Hepatocyte (in vitro differentiated cells): ENCODE results near the gene RNF25. TPM values are rescaled to one million over a fixed set of nuclear protein-coding genes. Genes with fewer than 3 reads are reported as not detected.

Experiments
- DNase-seq: peaks from one replicate; pipeline ENCODE4 v3.0.0-alpha.2; 2016; ENCODE audit warnings: low spot score
- H2AFZ ChIP-seq: fragments of 200-600 bp; sonication (generic); 2 replicates; pipeline ENCODE4 v1.6.0; 2016; ENCODE audit warnings: antibody characterized with exemption, mild to moderate bottlenecking
- H3K27ac ChIP-seq: fragments of 200-600 bp; sonication (generic); 2 replicates; pipeline ENCODE4 v1.5.1; 2016; ENCODE audit warnings: mild to moderate bottlenecking
- H3K27me3 ChIP-seq: fragments of 200-600 bp; sonication (generic); 2 replicates; pipeline ENCODE4 v1.6.1; 2016
- H3K36me3 ChIP-seq: fragments of 200-600 bp; sonication (generic); replicated peaks from 2 replicates; pipeline ENCODE4 v1.5.1; 2016; ENCODE audit warnings: low read depth; ENCODE audit not compliant: insufficient read depth
- H3K4me1 ChIP-seq: fragments of 200-600 bp; sonication (generic); 2 replicates; pipeline ENCODE4 v1.5.1; 2016; ENCODE audit warnings: mild to moderate bottlenecking, moderate library complexity; ENCODE audit not compliant: insufficient read depth
- H3K4me2 ChIP-seq: fragments of 200-600 bp; sonication (generic); 2 replicates; pipeline ENCODE4 v1.6.0; 2016
- H3K4me3 ChIP-seq: fragments of 200-600 bp; sonication (generic); 2 replicates; pipeline ENCODE4 v1.5.1; 2016; ENCODE audit warnings: mild to moderate bottlenecking
- H3K79me2 ChIP-seq: fragments of 200-600 bp; sonication (generic); 2 replicates; pipeline ENCODE4 v1.6.0; 2017; ENCODE audit warnings: mild to moderate bottlenecking
- H3K9me2 ChIP-seq: fragments of 200-600 bp; sonication (generic); replicated peaks from 2 replicates; pipeline ENCODE4 v1.6.0; 2017; ENCODE audit warnings: mild to moderate bottlenecking; ENCODE audit not compliant: insufficient read depth
- H3K9me3 ChIP-seq: fragments of 200-600 bp; sonication (generic); 2 replicates; pipeline ENCODE4 v1.5.1; 2016; ENCODE audit warnings: low read depth, mild to moderate bottlenecking
- H4K20me1 ChIP-seq: fragments of 200-600 bp; sonication (generic); 2 replicates; pipeline ENCODE4 v1.6.0; 2016; ENCODE audit warnings: mild to moderate bottlenecking; ENCODE audit not compliant: insufficient read depth, poor library complexity, severe bottlenecking
- EZH2 ChIP-seq: fragments of 200-600 bp; sonication (generic); IDR thresholded peaks from 2 replicates; pipeline ENCODE4 v1.6.1; 2016; ENCODE audit warnings: antibody characterized with exemption, mild to moderate bottlenecking, borderline replicate concordance
- EZH2phosphoT487 ChIP-seq: fragments of 200-600 bp; sonication (generic); IDR thresholded peaks from one replicate; pipeline ENCODE4 v1.6.1; 2018; ENCODE audit warnings: antibody characterized with exemption, mild to moderate bottlenecking, low read depth, moderate library complexity; ENCODE audit not compliant: unreplicated experiment, severe bottlenecking
- WGBS: methylation state at CpG from one replicate; pipeline ENCODE4 v1.1.6; 2016; ENCODE audit warnings: low lambda C conversion rate; ENCODE audit errors: missing lambda C conversion rate; 5-methylcytosine and 5-hydroxymethylcytosine counted together
- polyA plus RNA-seq: library from polyadenylated mRNA; unstranded; fragments of >200 nt; fragmentation: Nextera tagmentation; extraction: Ambion mirVana; gene quantifications from 2 replicates; pipeline ENCODE4 v1.2.1, GENCODE V29; 2016
- total RNA-seq: library from RNA; depleted of rRNA; stranded (reverse); fragments of >200 nt; gene quantifications from 2 replicates; pipeline ENCODE4 v1.2.3, GENCODE V29; 2014
- TF ChIP-seq, protein P1 (sequence below): fragments of 200-600 bp; sonication (generic); IDR thresholded peaks from 2 replicates; pipeline ENCODE4 v1.5.1; 2016; ENCODE audit warnings: antibody characterized with exemption, mild to moderate bottlenecking; ENCODE audit not compliant: poor library complexity

Gene RNF25
- total and polyA plus RNA-seq, 2 experiments from 2014 or later = 21.0 to 32.4 TPM

DNA sequence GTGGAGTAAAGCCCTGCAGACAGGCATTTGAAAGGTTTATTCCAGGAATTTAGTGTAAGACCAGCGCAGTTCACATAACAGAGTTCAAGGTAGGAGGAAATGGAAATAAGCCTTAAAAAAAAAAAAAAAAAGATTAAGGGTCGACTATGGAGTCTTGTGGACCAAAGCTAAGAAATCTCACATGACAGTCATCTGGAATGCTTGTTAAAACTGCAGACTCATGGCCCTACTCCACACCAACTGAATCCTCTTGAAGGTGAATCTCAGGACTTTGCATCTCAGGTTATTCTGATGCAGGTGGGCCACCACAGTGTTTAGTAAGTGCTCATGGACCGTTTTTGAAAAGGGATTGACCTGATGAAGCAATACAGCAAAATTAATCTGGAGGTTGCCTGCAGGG is 47.7 kb upstream of the RNF25 start:
- WGBS = 69% methylated on average over 3 of the region's 3 CpGs
- H3K9me3 ChIP-seq = no peaks in the 10 kb centered on the region
- no peak overlapping the region for H2AFZ ChIP-seq
- peaks cover 3% of the 10 kb centered on the region for H3K4me1 ChIP-seq
- no peak overlapping the region for H3K4me3 ChIP-seq
- H4K20me1 ChIP-seq = no peaks in the 10 kb centered on the region
- H3K79me2 ChIP-seq = peaks cover 85% of the 10 kb centered on the region
- no peaks in the 10 kb centered on the region for H3K27me3 ChIP-seq
- DNase-seq = no peak
- H3K9me2 ChIP-seq = no peaks in the 10 kb centered on the region
- no peak overlapping the region for H3K4me2 ChIP-seq
- TF ChIP-seq EZH2 (no peak), EZH2phosphoT487 (no peak)
- TF ChIP-seq, protein P1, sequence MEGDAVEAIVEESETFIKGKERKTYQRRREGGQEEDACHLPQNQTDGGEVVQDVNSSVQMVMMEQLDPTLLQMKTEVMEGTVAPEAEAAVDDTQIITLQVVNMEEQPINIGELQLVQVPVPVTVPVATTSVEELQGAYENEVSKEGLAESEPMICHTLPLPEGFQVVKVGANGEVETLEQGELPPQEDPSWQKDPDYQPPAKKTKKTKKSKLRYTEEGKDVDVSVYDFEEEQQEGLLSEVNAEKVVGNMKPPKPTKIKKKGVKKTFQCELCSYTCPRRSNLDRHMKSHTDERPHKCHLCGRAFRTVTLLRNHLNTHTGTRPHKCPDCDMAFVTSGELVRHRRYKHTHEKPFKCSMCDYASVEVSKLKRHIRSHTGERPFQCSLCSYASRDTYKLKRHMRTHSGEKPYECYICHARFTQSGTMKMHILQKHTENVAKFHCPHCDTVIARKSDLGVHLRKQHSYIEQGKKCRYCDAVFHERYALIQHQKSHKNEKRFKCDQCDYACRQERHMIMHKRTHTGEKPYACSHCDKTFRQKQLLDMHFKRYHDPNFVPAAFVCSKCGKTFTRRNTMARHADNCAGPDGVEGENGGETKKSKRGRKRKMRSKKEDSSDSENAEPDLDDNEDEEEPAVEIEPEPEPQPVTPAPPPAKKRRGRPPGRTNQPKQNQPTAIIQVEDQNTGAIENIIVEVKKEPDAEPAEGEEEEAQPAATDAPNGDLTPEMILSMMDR = no peak
- no peaks in the 10 kb centered on the region for H3K36me3 ChIP-seq
- no peak overlapping the region for H3K27ac ChIP-seq

DNA sequence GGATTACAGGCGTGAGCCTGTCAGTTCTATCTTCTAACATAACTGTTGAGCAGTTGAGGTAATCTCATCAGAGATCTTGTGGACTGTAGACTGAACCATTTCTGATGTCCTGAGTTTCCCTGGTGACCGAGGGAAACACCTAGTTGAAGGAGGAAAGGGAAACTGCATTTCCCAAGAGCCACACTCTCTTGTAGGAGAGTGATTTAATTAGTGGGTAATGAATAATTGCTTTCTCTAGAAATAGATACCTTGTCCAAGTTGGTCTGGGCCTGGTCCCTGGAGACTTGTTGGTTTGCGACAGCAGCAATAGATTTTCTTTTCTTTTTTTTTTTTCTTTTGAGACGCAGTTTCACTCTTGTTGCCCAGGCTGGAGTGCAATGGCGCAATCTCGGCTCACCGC is 46.3 kb upstream of the RNF25 start:
- Histone ChIP-seq H3K36me3 (no peaks in the 10 kb centered on the region), H3K4me1 (peaks cover 3% of the 10 kb centered on the region), H3K4me2 (no peak overlapping the region), H3K27ac (peak overlapping the region; percentile 30), H4K20me1 (no peaks in the 10 kb centered on the region), H3K9me3 (no peaks in the 10 kb centered on the region), H2AFZ (no peak overlapping the region), H3K4me3 (no peak overlapping the region), H3K27me3 (no peaks in the 10 kb centered on the region), H3K79me2 (peaks cover 85% of the 10 kb centered on the region), H3K9me2 (no peaks in the 10 kb centered on the region)
- over 99% methylated on average over 7 of the region's 7 CpGs for whole genome bisulfite sequencing
- no peak for TF ChIP-seq EZH2
- TF ChIP-seq, protein P1 = no peak
- no peak for TF ChIP-seq EZH2phosphoT487
- DNase-seq = no peak

DNA sequence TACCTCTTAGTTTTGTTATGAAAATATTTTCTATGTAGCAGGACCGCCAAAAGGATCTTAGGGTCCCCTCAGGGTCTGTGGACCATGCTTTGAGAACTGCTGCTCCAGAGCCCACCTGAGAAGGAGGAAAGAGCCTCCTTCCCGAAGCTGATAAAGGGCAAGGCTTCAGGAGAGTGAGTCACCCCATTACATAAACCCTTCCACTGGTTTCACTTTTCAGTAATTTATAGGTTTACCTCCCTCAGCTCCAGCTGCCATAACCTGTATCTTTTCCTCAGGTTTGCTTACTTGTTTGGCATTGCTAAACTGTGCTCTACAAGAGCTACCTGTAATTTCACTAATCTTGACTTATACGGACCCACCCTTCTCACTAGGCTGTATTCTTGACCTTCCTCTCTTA is 45.5 kb upstream of the RNF25 start:
- Histone ChIP-seq H3K27ac (peak overlapping the region; percentile 64), H3K4me3 (no peak overlapping the region), H4K20me1 (no peaks in the 10 kb centered on the region), H3K36me3 (no peaks in the 10 kb centered on the region), H3K9me3 (no peaks in the 10 kb centered on the region), H3K9me2 (no peaks in the 10 kb centered on the region), H3K27me3 (no peaks in the 10 kb centered on the region), H3K4me2 (peak overlapping the region; percentile 41), H2AFZ (no peak overlapping the region), H3K79me2 (peaks cover 85% of the 10 kb centered on the region), H3K4me1 (peaks cover 3% of the 10 kb centered on the region)
- no peak for TF ChIP-seq EZH2
- TF ChIP-seq, protein P1 = no peak
- TF ChIP-seq EZH2phosphoT487 = no peak
- peak; percentile 63 for DNase-seq
- WGBS = 63% methylated on average over 3 of the region's 3 CpGs

DNA sequence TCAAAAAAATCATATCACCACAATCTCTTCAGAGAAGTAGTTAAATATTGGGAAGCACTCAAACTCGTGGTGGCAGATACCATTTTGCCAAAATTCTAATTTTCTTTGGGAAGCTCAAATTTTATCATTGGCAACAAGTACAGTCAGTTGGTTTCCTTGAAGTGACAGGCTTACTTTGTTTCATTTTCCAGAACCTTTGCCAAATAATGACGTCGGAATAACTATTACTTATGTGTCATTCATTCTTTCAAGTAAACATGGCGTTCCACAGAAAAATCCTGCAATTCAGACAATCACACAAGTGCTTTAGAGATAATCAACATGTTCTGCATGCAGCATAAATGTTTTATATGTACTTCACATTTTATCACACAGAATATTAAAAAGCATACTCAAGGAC is 44.3 kb upstream of the RNF25 start:
- DNase-seq = no peak
- H3K9me2 ChIP-seq = no peaks in the 10 kb centered on the region
- no peak overlapping the region for H3K4me3 ChIP-seq
- H3K4me1 ChIP-seq = no peaks in the 10 kb centered on the region
- H3K79me2 ChIP-seq = peaks cover 79% of the 10 kb centered on the region
- TF ChIP-seq EZH2phosphoT487 (no peak), EZH2 (no peak)
- TF ChIP-seq, protein P1 = no peak
- H3K9me3 ChIP-seq = no peaks in the 10 kb centered on the region
- no peaks in the 10 kb centered on the region for H3K27me3 ChIP-seq
- WGBS = 97% methylated on average over 4 of the region's 4 CpGs
- no peak overlapping the region for H3K27ac ChIP-seq
- no peak overlapping the region for H3K4me2 ChIP-seq
- H4K20me1 ChIP-seq = no peaks in the 10 kb centered on the region
- no peaks in the 10 kb centered on the region for H3K36me3 ChIP-seq
- no peak overlapping the region for H2AFZ ChIP-seq
